ENCODE data around the gene CGB3. TPM values are rescaled to one million over a fixed set of nuclear protein-coding genes. Genes with fewer than 3 reads are reported as not detected.

Gene CGB3
- total RNA-seq, 1 experiment from 2014 or later, result not detected

DNA sequence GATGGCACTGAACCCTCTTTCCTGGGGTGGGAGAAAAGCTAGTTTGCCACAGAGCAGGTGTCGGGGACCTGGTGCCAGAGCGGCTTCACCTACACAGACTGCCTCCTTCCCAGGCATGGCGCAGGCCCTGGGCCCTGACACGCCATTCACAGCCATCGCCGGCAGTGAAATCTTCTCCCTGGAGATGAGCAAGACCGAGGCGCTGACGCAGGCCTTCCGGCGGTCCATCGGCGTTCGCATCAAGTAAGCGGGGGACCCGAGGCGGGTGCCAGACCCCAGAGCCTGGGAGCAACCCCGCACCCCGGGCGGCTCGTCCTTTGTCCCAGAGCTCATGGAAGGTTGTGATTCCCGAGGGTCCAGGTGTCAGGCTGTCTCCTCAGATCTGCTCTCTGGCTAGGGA lies 17.2 kb downstream of the CGB3 start:
- H3K27ac ChIP-seq (ENCODE audit: low read depth, low read length), result no peak overlapping the region
- H3K4me2 ChIP-seq (ENCODE audit: low read length), result no peak overlapping the region
- intact Hi-C loops (cut with micrococcal nuclease), result no loop called here
- ChIA-PET RAD21 (ENCODE audit: low non-redundant PET in 1 of 2, low total read pairs in 2 of 2, uncharacterized antibody in 2 of 2, unreplicated experiment in 2 of 2) (no interaction called here), CTCF (no interaction called here), POLR2A (no interaction called here)
- no peak overlapping the region for H3K9ac ChIP-seq (ENCODE audit: low read length)
- H3K9me3 ChIP-seq (ENCODE audit: control insufficient read depth in 1 of 2, insufficient read depth in 1 of 2, low read depth in 1 of 2, low read length in 2 of 2), result no peaks in the 10 kb centered on the region
- no peaks in the 10 kb centered on the region for H3K4me1 ChIP-seq (ENCODE audit: control insufficient read depth in 1 of 2, insufficient read depth in 2 of 2, low read length in 2 of 2)
- DNase-seq (ENCODE audit: low read depth, low spot score), result no peak
- no peak overlapping the region for H2AFZ ChIP-seq (ENCODE audit: low read depth, low read length, poor library complexity, severe bottlenecking)
- H3K9me2 ChIP-seq (ENCODE audit: insufficient read depth), result no peaks in the 10 kb centered on the region
- peaks cover 14% of the 10 kb centered on the region for H3K79me2 ChIP-seq (ENCODE audit: insufficient read depth, low read length)
- H4K20me1 ChIP-seq (ENCODE audit: insufficient read depth), result no peaks in the 10 kb centered on the region
- no peak overlapping the region for H3K4me3 ChIP-seq (replicated peaks in 1 of 2; ENCODE audit: low read depth in 1 of 2, low read length in 2 of 2)
- H3K27me3 ChIP-seq (ENCODE audit: insufficient read depth, low read length), result no peaks in the 10 kb centered on the region
- no peak for ATAC-seq
- BruUV-seq (replicated peaks), result no TSS peak
- H3K36me3 ChIP-seq (ENCODE audit: control insufficient read depth in 1 of 2, insufficient read depth in 2 of 2, low read length in 2 of 2), result peaks cover 62 to 76% of the 10 kb centered on the region in 2 experiments; a peak in 3 of 4 replicates
- TF ChIP-seq FOSL1 (IDR thresholded peaks at IDR 0.05; ENCODE audit: low read depth) (no peak), ZNF274 (IDR thresholded peaks at IDR 0.05; ENCODE audit: low read depth, low read length) (no peak), TCF7L2 (IDR thresholded peaks at IDR 0.05; ENCODE audit: borderline replicate concordance, extremely low read depth, insufficient read depth, insufficient read length) (no peak), CEBPB (IDR thresholded peaks at IDR 0.05; ENCODE audit: low read depth) (no peak), EZH2phosphoT487 (IDR thresholded peaks at IDR 0.05; ENCODE audit: borderline replicate concordance) (no peak), POLR2A (IDR thresholded peaks at IDR 0.05; ENCODE audit: borderline replicate concordance, extremely low read depth, insufficient read depth, insufficient read length) (no peak)
- TF ChIP-seq, protein P1, sequence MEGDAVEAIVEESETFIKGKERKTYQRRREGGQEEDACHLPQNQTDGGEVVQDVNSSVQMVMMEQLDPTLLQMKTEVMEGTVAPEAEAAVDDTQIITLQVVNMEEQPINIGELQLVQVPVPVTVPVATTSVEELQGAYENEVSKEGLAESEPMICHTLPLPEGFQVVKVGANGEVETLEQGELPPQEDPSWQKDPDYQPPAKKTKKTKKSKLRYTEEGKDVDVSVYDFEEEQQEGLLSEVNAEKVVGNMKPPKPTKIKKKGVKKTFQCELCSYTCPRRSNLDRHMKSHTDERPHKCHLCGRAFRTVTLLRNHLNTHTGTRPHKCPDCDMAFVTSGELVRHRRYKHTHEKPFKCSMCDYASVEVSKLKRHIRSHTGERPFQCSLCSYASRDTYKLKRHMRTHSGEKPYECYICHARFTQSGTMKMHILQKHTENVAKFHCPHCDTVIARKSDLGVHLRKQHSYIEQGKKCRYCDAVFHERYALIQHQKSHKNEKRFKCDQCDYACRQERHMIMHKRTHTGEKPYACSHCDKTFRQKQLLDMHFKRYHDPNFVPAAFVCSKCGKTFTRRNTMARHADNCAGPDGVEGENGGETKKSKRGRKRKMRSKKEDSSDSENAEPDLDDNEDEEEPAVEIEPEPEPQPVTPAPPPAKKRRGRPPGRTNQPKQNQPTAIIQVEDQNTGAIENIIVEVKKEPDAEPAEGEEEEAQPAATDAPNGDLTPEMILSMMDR (IDR thresholded peaks at IDR 0.05 in 2 of 3, conservative IDR thresholded peaks at IDR 0.05 in 1 of 3; ENCODE audit: borderline replicate concordance in 1 of 3, insufficient read depth in 1 of 3, low read depth in 2 of 3, low read length in 2 of 3), result no peak

- Histone ChIP-seq H3K9ac (ENCODE audit: low read length) (no peak overlapping the region), H3K9me3 (ENCODE audit: control insufficient read depth in 1 of 2, insufficient read depth in 1 of 2, low read depth in 1 of 2, low read length in 2 of 2) (no peaks in the 10 kb centered on the region)
- TSS peak; percentile 32 for BruUV-seq (replicated peaks)
Observed at GRCh38 chr19:49004964-49005614, 19.0 kb downstream of the CGB3 start.

More at GRCh38 chr19:49004964-49005614, 19.0 kb downstream of the CGB3 start:
- H2AFZ ChIP-seq (ENCODE audit: low read depth, low read length, poor library complexity, severe bottlenecking), result no peak overlapping the region
- no peak overlapping the region for H3K27ac ChIP-seq (ENCODE audit: low read depth, low read length)
- H3K4me3 ChIP-seq (replicated peaks in 1 of 2; ENCODE audit: low read depth in 1 of 2, low read length in 2 of 2), result no peak overlapping the region
- H4K20me1 ChIP-seq (ENCODE audit: insufficient read depth), result no peaks in the 10 kb centered on the region
- ChIA-PET POLR2A (no interaction called here), CTCF (no interaction called here), RAD21 (ENCODE audit: low non-redundant PET in 1 of 2, low total read pairs in 2 of 2, uncharacterized antibody in 2 of 2, unreplicated experiment in 2 of 2) (no interaction called here)
- H3K36me3 ChIP-seq (ENCODE audit: control insufficient read depth in 1 of 2, insufficient read depth in 2 of 2, low read length in 2 of 2), result peaks cover 45 to 63% of the 10 kb centered on the region in 2 experiments; a peak in 3 of 4 replicates
- DNase-seq (ENCODE audit: low read depth, low spot score) (no peak), ATAC-seq (no peak)
- H3K9me2 ChIP-seq (ENCODE audit: insufficient read depth), result no peaks in the 10 kb centered on the region
- intact Hi-C loops (cut with micrococcal nuclease), result no loop called here
- H3K27me3 ChIP-seq (ENCODE audit: insufficient read depth, low read length), result no peaks in the 10 kb centered on the region
- H3K4me1 ChIP-seq (ENCODE audit: control insufficient read depth in 1 of 2, insufficient read depth in 2 of 2, low read length in 2 of 2), result no peaks in the 10 kb centered on the region
- peaks cover 27% of the 10 kb centered on the region for H3K79me2 ChIP-seq (ENCODE audit: insufficient read depth, low read length)
- no peak overlapping the region for H3K4me2 ChIP-seq (ENCODE audit: low read length)
- no peak for TF ChIP-seq EZH2phosphoT487 (IDR thresholded peaks at IDR 0.05; ENCODE audit: borderline replicate concordance)
- TF ChIP-seq, protein P2, sequence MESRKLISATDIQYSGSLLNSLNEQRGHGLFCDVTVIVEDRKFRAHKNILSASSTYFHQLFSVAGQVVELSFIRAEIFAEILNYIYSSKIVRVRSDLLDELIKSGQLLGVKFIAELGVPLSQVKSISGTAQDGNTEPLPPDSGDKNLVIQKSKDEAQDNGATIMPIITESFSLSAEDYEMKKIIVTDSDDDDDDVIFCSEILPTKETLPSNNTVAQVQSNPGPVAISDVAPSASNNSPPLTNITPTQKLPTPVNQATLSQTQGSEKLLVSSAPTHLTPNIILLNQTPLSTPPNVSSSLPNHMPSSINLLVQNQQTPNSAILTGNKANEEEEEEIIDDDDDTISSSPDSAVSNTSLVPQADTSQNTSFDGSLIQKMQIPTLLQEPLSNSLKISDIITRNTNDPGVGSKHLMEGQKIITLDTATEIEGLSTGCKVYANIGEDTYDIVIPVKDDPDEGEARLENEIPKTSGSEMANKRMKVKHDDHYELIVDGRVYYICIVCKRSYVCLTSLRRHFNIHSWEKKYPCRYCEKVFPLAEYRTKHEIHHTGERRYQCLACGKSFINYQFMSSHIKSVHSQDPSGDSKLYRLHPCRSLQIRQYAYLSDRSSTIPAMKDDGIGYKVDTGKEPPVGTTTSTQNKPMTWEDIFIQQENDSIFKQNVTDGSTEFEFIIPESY (IDR thresholded peaks at IDR 0.05; ENCODE audit: extremely low read depth, insufficient replicate concordance, low read length), result no peak
- TF ChIP-seq CEBPB (IDR thresholded peaks at IDR 0.05; ENCODE audit: low read depth), result no peak
- no peak for TF ChIP-seq FOSL1 (IDR thresholded peaks at IDR 0.05; ENCODE audit: low read depth)
- no peak for TF ChIP-seq ZFX (IDR thresholded peaks at IDR 0.05)
- no peak for TF ChIP-seq EGR1 (IDR thresholded peaks at IDR 0.05; ENCODE audit: low read depth)
- TF ChIP-seq POLR2A (IDR thresholded peaks at IDR 0.05; ENCODE audit: borderline replicate concordance, extremely low read depth, insufficient read depth, insufficient read length), result no peak
- no peak for TF ChIP-seq RAD21 (IDR thresholded peaks at IDR 0.05; ENCODE audit: low read depth)
- TF ChIP-seq SRF (IDR thresholded peaks at IDR 0.05; ENCODE audit: low read depth), result no peak
- TF ChIP-seq JUND (IDR thresholded peaks at IDR 0.05), result no peak

Measured in HCT116 (cell line).